ENCODE data around the gene GTF2H1.
A peak's percentile ranks its signal among the peaks of the same experiment; 100 is the strongest.
"Not testable (repeated sequence)": the region's sequence is repeated elsewhere in the genome, so short reads cannot be mapped to it uniquely, and the experiment has no call there.

Gene GTF2H1

GRCh38 chr11:18319914-18320313, 2.5 kb upstream of the GTF2H1 start:
- DNase-seq: no peak

GRCh38 chr11:18320617-18321016, 1.8 kb upstream of the GTF2H1 start:
- DNase-seq: peak in 1 of 2 donors; percentile 37

- peak; percentile 32 to 53 for DNase-seq
These were observed 794 bp upstream of the GTF2H1 start for GRCh38 chr11:18321578-18321968.

- DNase-seq: no peak
These were observed 627 bp downstream of the GTF2H1 start for GRCh38 chr11:18322818-18323570.

GRCh38 chr11:18323881-18324280, 1.5 kb downstream of the GTF2H1 start:
- DNase-seq: not testable (repeated sequence)

GRCh38 chr11:18324381-18324780, 2.0 kb downstream of the GTF2H1 start:
- peak in 1 of 2 donors; percentile 16 for DNase-seq

GRCh38 chr11:18329196-18329870, 7.0 kb downstream of the GTF2H1 start:
- DNase-seq: no peak

- DNase-seq: no peak
These were observed 8.6 kb downstream of the GTF2H1 start for GRCh38 chr11:18330921-18331320.

- no peak for DNase-seq
These were observed 9.9 kb downstream of the GTF2H1 start for GRCh38 chr11:18332302-18332701.

- DNase-seq: no peak
These were observed 10.5 kb downstream of the GTF2H1 start for GRCh38 chr11:18332891-18333290.

GRCh38 chr11:18347471-18348125, 25.2 kb downstream of the GTF2H1 start:
- no peak for DNase-seq

GRCh38 chr11:18352581-18352980, 30.2 kb downstream of the GTF2H1 start:
- DNase-seq: no peak

GRCh38 chr11:18358646-18359045, 36.3 kb downstream of the GTF2H1 start:
- no peak for DNase-seq

- no peak for DNase-seq
These were observed 38.8 kb downstream of the GTF2H1 start for GRCh38 chr11:18361154-18361553.

GRCh38 chr11:18364495-18365073, 42.2 kb downstream of the GTF2H1 start:
- no peak for DNase-seq

GRCh38 chr11:18365741-18366140, 43.4 kb downstream of the GTF2H1 start:
- DNase-seq: no peak

GRCh38 chr11:18366286-18366685, 43.9 kb downstream of the GTF2H1 start:
- no peak for DNase-seq

- DNase-seq: no peak
These were observed 45.1 kb downstream of the GTF2H1 start for GRCh38 chr11:18367431-18367830.

GRCh38 chr11:18368221-18368620, 45.9 kb downstream of the GTF2H1 start:
- no peak for DNase-seq

GRCh38 chr11:18369398-18369797, 47.0 kb downstream of the GTF2H1 start:
- no peak for DNase-seq

GRCh38 chr11:18371279-18371678, 48.9 kb downstream of the GTF2H1 start:
- no peak for DNase-seq

GRCh38 chr11:18372201-18372600, 49.8 kb downstream of the GTF2H1 start:
- no peak for DNase-seq

GRCh38 chr11:18374956-18375355, 52.6 kb downstream of the GTF2H1 start:
- no peak for DNase-seq

All from inflammatory macrophage (primary cell).